Activated naive CD8-positive, alpha-beta T cell (primary cell): Measurements from ENCODE around the gene UROS.

Source experiments
- H3K27ac Mint-ChIP-seq: one replicate; pipeline ENCODE4 v1.8.0; 2021; ENCODE audit warnings: mixed read lengths
- H3K27me3 Mint-ChIP-seq: one replicate; pipeline ENCODE4 v1.8.0; 2021; ENCODE audit warnings: mixed read lengths
- H3K36me3 Mint-ChIP-seq: one replicate; pipeline ENCODE4 v1.8.0; 2021; ENCODE audit warnings: mixed read lengths
- H3K4me1 Mint-ChIP-seq: one replicate; pipeline ENCODE4 v1.8.0; 2021; ENCODE audit warnings: low read depth, mixed read lengths
- H3K4me3 Mint-ChIP-seq: one replicate; pipeline ENCODE4 v1.8.0; 2021; ENCODE audit warnings: mild to moderate bottlenecking, mixed read lengths
- H3K9me3 Mint-ChIP-seq: one replicate; pipeline ENCODE4 v1.8.0; 2021; ENCODE audit warnings: low read depth, mixed read lengths

Gene UROS

DNA sequence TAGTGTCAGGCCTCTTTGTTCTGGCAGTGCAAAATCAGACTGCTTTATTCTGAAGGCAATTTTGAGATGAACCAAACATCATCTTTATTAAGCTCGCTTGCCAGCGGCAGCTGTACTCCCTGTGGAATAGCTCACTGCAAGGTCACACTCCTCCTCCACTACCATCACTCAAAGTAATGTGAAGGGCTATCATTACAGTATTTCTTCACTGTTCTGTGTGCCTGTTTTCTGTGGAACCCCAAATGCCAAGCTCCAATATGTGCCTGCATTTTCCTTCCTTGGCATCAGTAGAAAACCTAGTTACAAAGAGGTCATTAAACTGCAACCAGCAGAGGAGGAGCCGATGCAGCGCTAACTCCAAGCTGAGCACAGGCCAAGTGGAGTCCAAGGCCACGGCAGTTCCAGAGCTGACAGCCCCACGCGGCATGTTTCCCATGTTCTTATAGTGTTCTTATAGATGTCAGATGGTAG, 21.7 kb upstream of the UROS start:
- no peak overlapping the region for H3K27ac Mint-ChIP-seq
- no peaks in the 10 kb centered on the region for H3K36me3 Mint-ChIP-seq
- no peak overlapping the region for H3K4me3 Mint-ChIP-seq
- no peaks in the 10 kb centered on the region for H3K27me3 Mint-ChIP-seq
- H3K9me3 Mint-ChIP-seq, result no peaks in the 10 kb centered on the region
- no peaks in the 10 kb centered on the region for H3K4me1 Mint-ChIP-seq

DNA sequence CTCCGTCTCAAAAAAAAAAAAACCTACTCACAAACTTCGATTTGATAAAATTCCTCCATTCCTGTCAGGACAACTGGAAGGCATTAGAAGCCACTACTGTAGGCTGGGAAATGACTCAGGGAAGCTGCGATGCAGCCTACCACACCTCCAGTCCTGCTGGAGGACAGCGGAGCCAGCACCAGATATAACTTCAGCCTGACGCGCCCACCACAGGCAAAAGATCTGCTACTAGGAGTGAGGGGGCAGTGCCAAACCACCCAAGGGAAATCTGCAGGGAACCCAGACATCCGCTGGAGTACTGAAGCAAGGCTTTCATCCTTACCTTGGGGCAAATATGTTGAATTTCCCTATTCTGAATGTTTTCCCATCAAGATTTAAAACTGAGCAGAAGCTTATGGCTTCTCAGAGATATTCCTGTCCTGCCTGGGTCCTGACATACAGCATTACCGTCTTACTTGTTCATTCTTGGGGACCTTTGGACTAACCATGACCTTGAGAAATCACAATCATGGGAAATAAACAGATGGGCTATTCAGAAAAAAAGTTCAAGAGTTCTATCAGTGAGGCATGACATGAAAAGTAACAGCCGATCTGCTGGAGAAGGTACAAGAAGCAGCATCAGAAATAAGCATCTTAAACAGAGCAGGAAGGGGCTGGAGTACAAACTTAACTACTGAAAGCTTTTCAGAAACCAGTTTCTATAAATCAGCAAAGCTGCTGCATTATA, 20.7 kb upstream of the UROS start:
- Mint-ChIP-seq H3K9me3 (no peaks in the 10 kb centered on the region), H3K4me1 (no peaks in the 10 kb centered on the region), H3K36me3 (no peaks in the 10 kb centered on the region), H3K4me3 (no peak overlapping the region), H3K27me3 (no peaks in the 10 kb centered on the region), H3K27ac (no peak overlapping the region)

DNA sequence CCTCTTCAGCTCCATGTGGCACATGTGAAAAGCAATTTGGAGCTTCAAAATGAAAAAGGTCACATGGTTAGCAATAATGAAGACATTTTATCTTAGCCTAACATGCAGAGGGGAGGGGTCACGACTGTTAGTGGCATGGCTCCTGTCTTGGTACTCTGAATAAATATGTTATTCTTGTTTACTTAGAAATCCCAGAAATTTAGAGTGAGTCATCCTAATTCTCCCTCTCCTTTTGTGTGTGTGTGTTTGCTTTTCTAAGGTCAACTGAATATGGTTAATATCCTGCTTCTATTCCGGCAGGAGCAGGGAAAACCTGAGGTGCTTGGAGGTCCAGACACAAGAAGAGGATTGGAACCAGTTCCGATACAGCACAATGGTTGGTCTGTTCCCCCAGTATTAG, 17.9 kb upstream of the UROS start:
- no peaks in the 10 kb centered on the region for H3K27me3 Mint-ChIP-seq
- H3K9me3 Mint-ChIP-seq, result no peaks in the 10 kb centered on the region
- no peak overlapping the region for H3K27ac Mint-ChIP-seq

DNA sequence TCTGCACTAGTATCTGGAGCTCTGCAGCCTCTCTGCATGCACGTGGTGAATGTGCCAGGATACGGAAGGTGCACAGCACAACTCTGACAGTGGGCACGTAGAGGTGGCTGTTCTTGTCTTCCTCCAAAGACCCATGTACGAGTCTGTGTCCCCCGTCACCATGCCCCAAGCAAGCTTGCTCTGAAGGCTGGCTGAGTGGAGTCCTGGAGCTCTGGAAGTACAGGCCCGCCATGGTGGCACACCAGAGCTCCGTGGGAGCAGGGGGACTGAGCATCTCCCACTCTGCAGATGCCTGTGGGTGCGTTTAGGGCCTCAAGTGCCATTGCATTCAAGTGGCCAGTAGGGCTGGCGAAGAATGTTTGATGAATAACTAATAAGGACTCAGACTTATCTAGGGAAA, 17.3 kb upstream of the UROS start:
- Mint-ChIP-seq H3K9me3 (no peaks in the 10 kb centered on the region), H3K27me3 (no peaks in the 10 kb centered on the region), H3K36me3 (peaks cover 3% of the 10 kb centered on the region), H3K27ac (no peak overlapping the region), H3K4me3 (no peak overlapping the region), H3K4me1 (no peaks in the 10 kb centered on the region)

More for the DNA sequence above, 17.9 kb upstream of the UROS start:
- Mint-ChIP-seq H3K36me3 (peaks cover under 1% of the 10 kb centered on the region), H3K4me3 (no peak overlapping the region), H3K4me1 (no peaks in the 10 kb centered on the region)

DNA sequence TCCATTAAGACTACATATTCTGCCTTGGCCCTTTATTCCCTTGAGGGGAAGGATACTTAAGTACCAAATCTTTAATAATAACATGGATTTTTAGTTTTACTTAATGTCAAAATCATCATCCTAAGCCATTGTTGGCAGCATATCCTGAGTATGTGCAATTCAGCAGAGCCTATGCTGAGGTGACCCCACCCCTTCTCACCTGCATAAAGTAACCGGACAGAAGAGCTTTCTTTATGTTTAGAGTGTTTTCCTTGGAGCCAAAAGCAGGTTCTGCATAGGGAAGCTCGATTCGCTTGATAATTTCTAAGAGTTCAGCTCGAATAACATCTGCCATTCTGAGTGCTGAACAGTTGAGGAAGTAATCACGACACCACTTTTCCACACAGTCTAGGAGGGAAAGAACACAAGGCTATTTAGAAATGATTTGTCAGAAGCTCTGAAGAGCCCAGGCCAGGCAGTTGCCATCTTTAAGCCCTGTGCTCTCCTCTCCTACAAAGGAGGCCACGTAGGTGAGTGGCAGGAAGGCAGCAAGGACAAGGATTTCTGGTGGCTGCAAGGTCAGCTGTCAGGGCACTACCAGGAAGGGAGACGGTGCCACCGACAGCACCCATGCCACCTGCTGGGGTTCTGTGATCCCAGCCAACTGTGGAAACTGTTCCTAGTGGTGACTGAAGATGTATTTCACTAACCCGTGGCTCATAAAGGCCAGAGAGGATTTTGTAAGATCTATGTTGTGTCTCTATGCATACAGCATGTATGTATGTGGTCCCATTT, 15.9 kb upstream of the UROS start:
- H3K27me3 Mint-ChIP-seq, result no peaks in the 10 kb centered on the region
- peaks cover 4% of the 10 kb centered on the region for H3K36me3 Mint-ChIP-seq

DNA sequence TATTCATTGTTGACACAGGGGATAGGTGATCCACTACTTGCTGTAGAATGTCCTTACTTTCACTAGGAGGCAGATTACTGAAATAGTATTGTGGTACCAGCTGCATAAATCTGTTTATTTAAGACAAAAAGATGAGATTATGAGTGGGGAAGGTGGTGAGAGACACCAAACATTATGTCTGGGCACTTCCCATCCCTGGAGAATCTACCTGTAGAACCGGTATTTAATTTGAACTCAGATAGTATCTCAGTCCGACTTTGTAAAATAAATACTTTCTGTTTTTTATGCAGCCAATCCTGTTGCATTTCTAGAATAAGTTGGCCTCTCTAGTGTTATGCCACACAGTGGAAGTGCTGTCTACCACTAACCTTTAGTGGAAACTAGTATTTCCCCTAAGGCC, 13.7 kb upstream of the UROS start:
- Mint-ChIP-seq H3K9me3 (no peaks in the 10 kb centered on the region), H3K27ac (no peak overlapping the region), H3K4me3 (no peak overlapping the region), H3K4me1 (no peaks in the 10 kb centered on the region), H3K27me3 (no peaks in the 10 kb centered on the region), H3K36me3 (peaks cover 9% of the 10 kb centered on the region)

More for the DNA sequence above, 15.9 kb upstream of the UROS start:
- no peaks in the 10 kb centered on the region for H3K4me1 Mint-ChIP-seq
- H3K4me3 Mint-ChIP-seq, result no peak overlapping the region
- peak overlapping the region; percentile 34 for H3K27ac Mint-ChIP-seq
- H3K9me3 Mint-ChIP-seq, result no peaks in the 10 kb centered on the region

DNA sequence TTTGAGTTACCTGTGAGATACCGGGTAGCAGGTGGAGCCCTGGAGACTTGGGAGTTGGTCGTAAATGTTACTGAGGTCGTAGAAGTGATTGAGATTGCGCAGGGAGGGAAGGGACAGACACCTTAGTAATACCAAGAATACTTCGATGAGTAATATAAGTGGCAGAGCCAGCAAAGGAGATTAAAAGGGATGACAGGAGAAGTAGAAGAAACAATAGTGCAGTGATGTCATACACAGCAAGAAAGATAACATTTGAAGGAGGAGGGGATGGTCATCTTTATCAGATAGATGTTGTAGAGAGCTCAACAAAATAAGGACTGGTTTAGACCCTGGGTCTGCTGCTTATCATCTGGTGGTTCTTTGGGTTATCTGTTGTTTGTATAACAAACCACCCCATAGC, 5.3 kb upstream of the UROS start:
- Mint-ChIP-seq H3K36me3 (peaks cover 10% of the 10 kb centered on the region), H3K4me3 (no peak overlapping the region), H3K27ac (peak overlapping the region; percentile 54), H3K4me1 (peaks cover 22% of the 10 kb centered on the region), H3K9me3 (no peaks in the 10 kb centered on the region), H3K27me3 (no peaks in the 10 kb centered on the region)

DNA sequence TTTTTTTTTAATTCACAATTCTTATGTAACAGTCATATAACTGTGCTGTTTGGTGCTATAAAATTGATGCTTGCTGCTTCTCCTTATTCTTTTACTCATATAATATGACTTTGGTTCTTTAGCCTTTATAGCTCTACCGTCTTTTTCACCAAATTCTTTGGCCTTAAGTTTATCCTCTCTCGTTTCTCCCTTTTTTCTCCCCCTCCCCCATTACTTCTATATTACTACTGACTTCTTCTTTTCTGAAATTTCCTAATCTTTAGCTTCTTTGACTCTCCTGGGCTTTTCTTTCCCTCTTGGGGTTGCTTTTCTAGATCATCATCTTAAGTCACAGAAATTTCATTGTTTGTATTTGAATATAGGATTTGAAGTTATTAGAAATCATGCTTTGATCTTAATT, 4.1 kb upstream of the UROS start:
- Mint-ChIP-seq H3K4me3 (peak overlapping the region; percentile 65), H3K27me3 (no peaks in the 10 kb centered on the region), H3K27ac (peak overlapping the region; percentile 61), H3K36me3 (peaks cover 10% of the 10 kb centered on the region), H3K4me1 (peaks cover 22% of the 10 kb centered on the region), H3K9me3 (no peaks in the 10 kb centered on the region)

DNA sequence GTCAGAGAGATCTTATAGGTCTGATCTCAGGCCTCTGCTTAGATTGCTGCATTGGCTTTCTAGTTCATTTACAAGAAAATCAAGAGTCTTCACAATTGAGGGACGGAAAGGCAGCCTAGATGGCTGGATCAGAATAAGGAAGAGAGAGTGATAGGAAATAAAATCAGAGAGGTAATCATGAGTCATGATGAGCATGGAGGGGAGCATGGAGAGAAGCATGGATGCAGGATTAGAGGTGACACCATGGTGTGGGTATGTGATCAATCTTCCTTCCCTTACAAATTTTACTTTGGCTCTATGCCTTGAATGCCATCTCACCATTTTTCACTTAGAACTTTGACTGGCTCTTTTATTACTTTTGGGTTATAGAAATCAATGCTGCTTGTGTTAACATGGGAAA, 1.7 kb upstream of the UROS start:
- Mint-ChIP-seq H3K27me3 (no peaks in the 10 kb centered on the region), H3K4me1 (peaks cover 34% of the 10 kb centered on the region), H3K9me3 (no peaks in the 10 kb centered on the region), H3K36me3 (peaks cover 7% of the 10 kb centered on the region), H3K4me3 (no peak overlapping the region), H3K27ac (no peak overlapping the region)

DNA sequence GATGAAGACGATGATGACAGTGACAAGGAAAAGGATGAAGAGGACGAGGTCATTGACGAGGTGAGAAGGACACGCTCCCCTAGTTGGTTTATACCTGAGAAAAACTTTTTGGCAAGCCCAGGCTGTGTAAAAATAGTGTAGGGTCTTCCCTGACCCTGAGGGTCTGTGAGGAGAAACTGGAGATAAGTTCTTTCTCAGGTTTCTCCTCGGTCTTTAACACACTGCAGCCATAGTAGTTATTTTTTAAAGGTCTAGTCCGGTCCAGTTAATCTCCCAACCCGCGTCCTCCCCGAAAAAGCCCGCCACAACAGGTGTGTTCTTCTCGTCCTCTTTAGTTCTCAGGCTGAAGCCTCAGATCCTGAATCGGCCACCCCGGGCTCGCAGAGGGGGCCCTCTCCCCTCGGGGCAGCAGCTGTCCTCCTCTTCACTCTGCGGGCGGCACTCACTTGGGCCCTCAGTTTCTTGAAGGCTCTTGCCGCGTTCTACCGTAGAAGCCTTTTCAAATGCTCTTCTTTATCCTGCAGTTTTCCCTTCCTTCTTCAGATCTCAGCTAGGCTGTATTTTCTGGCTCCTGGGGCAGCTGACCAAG, 699 bp upstream of the UROS start:
- H3K4me3 Mint-ChIP-seq, result no peak overlapping the region
- peaks cover 7% of the 10 kb centered on the region for H3K36me3 Mint-ChIP-seq
- no peaks in the 10 kb centered on the region for H3K9me3 Mint-ChIP-seq
- no peaks in the 10 kb centered on the region for H3K27me3 Mint-ChIP-seq
- H3K27ac Mint-ChIP-seq, result no peak overlapping the region
- peaks cover 27% of the 10 kb centered on the region for H3K4me1 Mint-ChIP-seq

DNA sequence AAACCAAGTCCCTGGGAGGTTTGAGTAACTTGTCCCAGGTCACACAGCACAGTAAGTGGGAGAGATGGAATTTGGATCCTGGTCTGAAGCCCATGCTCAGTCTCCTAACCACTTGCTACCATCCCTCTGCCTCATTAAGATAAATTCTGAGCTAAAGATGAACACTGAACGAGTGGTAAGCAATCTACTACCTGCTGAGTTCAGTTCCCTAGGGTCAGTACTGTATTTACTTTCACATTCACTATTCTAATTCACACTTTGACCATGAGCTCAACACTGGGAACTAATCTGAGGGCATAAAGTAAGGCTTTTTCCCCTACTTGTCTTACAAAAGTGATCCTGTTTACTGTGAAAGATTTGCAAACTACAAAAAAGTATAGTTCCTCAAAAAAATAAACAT, 2.4 kb downstream of the UROS start:
- no peaks in the 10 kb centered on the region for H3K27me3 Mint-ChIP-seq
- H3K36me3 Mint-ChIP-seq, result no peaks in the 10 kb centered on the region
- H3K4me3 Mint-ChIP-seq, result peak overlapping the region; percentile 82
- H3K9me3 Mint-ChIP-seq, result no peaks in the 10 kb centered on the region
- H3K4me1 Mint-ChIP-seq, result peaks cover 20% of the 10 kb centered on the region
- no peak overlapping the region for H3K27ac Mint-ChIP-seq

DNA sequence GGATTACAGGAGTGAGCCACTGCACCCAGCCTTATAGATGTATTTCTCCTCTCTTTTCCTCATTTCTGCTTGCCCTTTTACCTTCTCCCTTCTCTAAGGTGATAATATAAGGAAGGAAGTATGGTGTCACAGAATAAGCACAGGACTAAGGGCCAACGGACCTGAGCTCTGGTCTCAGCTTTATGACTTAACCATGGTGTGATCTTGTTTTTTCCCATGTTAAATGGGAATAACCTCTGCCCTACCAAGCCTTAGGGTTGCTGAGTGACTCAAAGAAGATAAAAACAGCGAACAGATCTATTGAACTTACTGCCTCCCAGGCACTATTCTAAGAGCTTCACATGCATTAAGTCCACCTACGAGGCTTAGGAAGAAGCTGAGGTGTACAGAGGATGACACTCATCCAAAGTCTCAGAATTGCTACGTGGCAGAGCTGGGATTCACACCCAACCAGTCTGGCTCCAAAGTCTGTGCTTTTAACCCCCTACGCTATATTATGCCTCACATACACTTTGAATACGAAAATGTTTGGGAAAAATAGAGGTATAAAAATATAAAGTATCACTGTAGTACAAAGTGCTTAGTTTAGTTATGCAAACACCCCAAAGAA, 5.6 kb downstream of the UROS start:
- H3K4me1 Mint-ChIP-seq, result peaks cover 20% of the 10 kb centered on the region
- peaks cover 14% of the 10 kb centered on the region for H3K36me3 Mint-ChIP-seq
- no peak overlapping the region for H3K27ac Mint-ChIP-seq
- no peaks in the 10 kb centered on the region for H3K27me3 Mint-ChIP-seq
- H3K9me3 Mint-ChIP-seq, result no peaks in the 10 kb centered on the region
- no peak overlapping the region for H3K4me3 Mint-ChIP-seq

DNA sequence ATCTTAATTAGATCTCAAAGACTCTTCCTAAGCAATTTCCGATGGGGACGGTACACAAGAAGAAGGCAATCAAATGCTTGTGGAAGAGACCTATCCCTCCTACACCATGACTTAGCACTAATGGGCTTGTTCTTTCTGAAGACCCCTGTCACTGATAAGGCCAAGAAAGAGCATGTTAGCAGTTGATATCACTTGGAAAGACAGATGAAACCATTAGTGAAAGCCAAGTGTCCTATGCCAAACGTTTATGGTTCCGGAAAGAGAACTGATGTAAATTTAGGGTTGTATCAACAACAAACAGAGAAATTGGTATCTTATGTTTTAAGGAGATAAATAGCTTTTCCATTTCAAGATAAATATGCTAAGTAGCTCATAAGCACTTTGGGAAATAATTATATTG, 6.5 kb downstream of the UROS start:
- no peaks in the 10 kb centered on the region for H3K9me3 Mint-ChIP-seq
- no peak overlapping the region for H3K27ac Mint-ChIP-seq
- peaks cover 16% of the 10 kb centered on the region for H3K36me3 Mint-ChIP-seq
- H3K27me3 Mint-ChIP-seq, result no peaks in the 10 kb centered on the region
- no peak overlapping the region for H3K4me3 Mint-ChIP-seq
- peaks cover 15% of the 10 kb centered on the region for H3K4me1 Mint-ChIP-seq

DNA sequence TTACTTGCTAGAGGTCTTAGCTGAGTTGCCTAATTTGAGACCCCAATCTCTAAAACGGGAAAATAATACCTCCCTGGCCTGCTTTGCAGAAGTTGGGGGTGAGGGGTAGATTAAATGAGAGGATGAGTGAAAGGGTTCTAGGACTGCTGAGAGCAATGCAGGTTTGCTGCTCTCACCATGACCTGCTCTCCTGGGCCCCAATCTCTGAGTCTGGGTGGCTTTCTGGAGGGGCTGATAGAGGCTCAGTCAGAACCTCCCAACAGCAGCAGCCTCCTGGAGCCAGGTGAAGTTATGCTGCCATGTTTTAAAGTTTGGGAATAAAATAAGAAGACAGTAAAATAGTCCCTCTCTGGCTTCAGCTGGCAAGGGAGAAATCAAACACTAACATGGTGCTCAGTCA, 7.3 kb downstream of the UROS start:
- H3K36me3 Mint-ChIP-seq, result peaks cover 20% of the 10 kb centered on the region
- no peaks in the 10 kb centered on the region for H3K9me3 Mint-ChIP-seq
- H3K4me3 Mint-ChIP-seq, result no peak overlapping the region
- H3K27ac Mint-ChIP-seq, result no peak overlapping the region
- peaks cover 7% of the 10 kb centered on the region for H3K4me1 Mint-ChIP-seq
- H3K27me3 Mint-ChIP-seq, result no peaks in the 10 kb centered on the region

DNA sequence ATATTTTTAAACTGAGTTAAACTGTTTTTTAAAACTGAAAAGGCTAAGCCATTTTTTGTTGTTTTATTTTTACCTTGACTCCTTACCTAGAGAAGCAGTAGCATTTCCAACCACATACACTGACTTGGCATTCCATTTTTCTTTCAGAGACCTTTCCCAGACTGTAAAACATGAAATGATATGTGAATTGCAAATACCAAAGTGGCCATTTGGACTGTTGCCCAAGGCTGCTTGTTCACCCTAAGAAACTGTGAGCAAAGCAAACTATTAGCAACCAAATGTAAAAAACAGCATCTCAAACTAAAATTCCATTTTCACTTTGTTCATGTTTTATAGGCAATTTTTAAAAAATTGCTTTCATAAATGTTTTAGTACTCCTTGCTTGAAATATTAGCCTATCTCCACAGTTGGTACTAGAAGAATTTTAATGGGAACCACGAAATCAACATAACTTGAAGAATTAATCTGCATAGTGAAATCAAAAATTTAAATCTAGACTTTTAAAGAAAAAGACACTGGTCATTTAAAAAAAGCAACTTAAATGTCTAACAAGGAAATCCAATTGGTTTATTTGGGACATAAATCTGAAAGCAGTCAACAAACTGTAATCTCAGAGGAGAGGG, 10.8 kb downstream of the UROS start:
- peaks cover 4% of the 10 kb centered on the region for H3K4me1 Mint-ChIP-seq
- H3K27me3 Mint-ChIP-seq, result no peaks in the 10 kb centered on the region
- H3K27ac Mint-ChIP-seq, result no peak overlapping the region
- H3K9me3 Mint-ChIP-seq, result no peaks in the 10 kb centered on the region
- H3K4me3 Mint-ChIP-seq, result no peak overlapping the region
- H3K36me3 Mint-ChIP-seq, result peaks cover 27% of the 10 kb centered on the region
